ENCODE data around the gene HDAC10.

GRCh38 chr22:50283821-50284220 lies 32.8 kb upstream of the HDAC10 start:
- TF ChIP-seq SRF (IDR thresholded peaks at IDR 0.05; ENCODE audit: low read depth in 2 of 2, low read length in 2 of 2): no peak
- no peak for TF ChIP-seq ZNF274 (IDR thresholded peaks at IDR 0.05; ENCODE audit: insufficient read depth, insufficient read length)

All from GM12878 (cell line).